ENCODE results near the gene SBF2.

DNA sequence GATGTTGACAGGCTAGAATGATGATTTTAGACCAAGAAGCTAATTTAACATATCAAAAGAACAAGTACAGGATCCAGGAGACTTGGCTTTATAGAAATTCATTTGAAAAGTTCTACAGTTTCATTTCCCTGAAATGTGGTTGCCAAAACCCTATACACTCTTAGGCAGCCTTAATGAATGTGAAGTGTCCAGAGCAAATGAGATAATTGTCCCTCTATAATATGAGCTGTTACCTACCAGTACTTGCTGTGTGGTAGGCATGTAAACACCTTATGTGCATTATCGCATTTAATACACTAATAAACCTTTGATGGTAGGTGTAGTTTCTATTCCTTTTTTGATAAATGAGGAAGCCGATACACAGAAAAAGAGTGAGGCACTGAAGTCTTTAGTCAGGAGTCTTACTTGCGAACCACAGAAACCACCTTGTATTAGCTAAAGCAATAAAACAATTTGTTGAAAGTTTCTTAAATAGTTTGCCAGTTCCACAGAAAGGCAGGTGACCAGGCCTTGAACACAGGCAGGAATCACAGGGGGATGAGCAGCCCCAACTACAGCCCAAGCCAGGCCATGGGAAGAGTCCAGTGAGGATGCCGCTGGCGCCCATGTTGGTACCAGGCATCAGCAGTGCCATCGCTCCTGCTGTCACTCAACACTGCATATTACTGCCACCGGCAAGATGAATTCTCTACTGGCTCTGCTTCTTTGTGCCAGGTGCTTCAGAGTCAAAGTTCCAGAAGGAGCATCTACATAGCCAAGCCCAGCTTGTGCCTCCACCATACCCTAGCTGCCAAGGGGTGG is 548.4 kb downstream of the SBF2 start:
- TF ChIP-seq, protein P1, sequence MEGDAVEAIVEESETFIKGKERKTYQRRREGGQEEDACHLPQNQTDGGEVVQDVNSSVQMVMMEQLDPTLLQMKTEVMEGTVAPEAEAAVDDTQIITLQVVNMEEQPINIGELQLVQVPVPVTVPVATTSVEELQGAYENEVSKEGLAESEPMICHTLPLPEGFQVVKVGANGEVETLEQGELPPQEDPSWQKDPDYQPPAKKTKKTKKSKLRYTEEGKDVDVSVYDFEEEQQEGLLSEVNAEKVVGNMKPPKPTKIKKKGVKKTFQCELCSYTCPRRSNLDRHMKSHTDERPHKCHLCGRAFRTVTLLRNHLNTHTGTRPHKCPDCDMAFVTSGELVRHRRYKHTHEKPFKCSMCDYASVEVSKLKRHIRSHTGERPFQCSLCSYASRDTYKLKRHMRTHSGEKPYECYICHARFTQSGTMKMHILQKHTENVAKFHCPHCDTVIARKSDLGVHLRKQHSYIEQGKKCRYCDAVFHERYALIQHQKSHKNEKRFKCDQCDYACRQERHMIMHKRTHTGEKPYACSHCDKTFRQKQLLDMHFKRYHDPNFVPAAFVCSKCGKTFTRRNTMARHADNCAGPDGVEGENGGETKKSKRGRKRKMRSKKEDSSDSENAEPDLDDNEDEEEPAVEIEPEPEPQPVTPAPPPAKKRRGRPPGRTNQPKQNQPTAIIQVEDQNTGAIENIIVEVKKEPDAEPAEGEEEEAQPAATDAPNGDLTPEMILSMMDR (IDR thresholded peaks at IDR 0.05; ENCODE audit: low read depth, low read length) = no peak
- TF ChIP-seq POLR2A (IDR thresholded peaks at IDR 0.05; ENCODE audit: extremely low read depth, insufficient read length) = no peak
